Mucosa of descending colon (tissue), 3 donors: ENCODE results near the gene TBC1D20. TPM values are rescaled to one million over a fixed set of nuclear protein-coding genes. Genes with fewer than 3 reads are reported as not detected.

Source experiments
- ATAC-seq: fragments of 200-7000 bp; cut with Tn5 transposase; one replicate; pipeline ENCODE4 v1.9.1; 2020; ENCODE audit warnings: mild to moderate bottlenecking, moderate library complexity
- DNase-seq, 3 donors: peaks; one replicate each; pipeline ENCODE4 v3.0.0-alpha.2; 2020
- H3K36me3 ChIP-seq: fragments of 200-600 bp; one replicate; pipeline ENCODE4 v1.8.0; 2021; ENCODE audit warnings: low read depth, mild to moderate bottlenecking
- H3K4me1 ChIP-seq: fragments of 200-600 bp; one replicate; pipeline ENCODE4 v1.8.0; 2021; ENCODE audit warnings: low read depth, mild to moderate bottlenecking
- H3K4me3 ChIP-seq: fragments of 200-600 bp; one replicate; pipeline ENCODE4 v1.8.0; 2021; ENCODE audit warnings: mild to moderate bottlenecking
- H3K9me3 ChIP-seq: fragments of 200-600 bp; one replicate; pipeline ENCODE4 v1.8.0; 2021; ENCODE audit warnings: mild to moderate bottlenecking
- intact Hi-C, 2 donors: fragments of 100-400 bp; cut with DNase I in 1 of 2; cut with micrococcal nuclease in 1 of 2; formaldehyde crosslinking; loops; one replicate each; pipeline versions ENCODE4 v1.11.0 to v1.11.1; 2022; cut with DNase I, micrococcal nuclease
- total RNA-seq, 3 donors: library from RNA; stranded (reverse); fragmentation: NEBNext Ultra II Directional in 2 of 3; extraction: Animal tissue kit (Norgen Biotek cat#: 25700) in 2 of 3; gene quantifications; one replicate each; pipeline versions ENCODE4 v1.2.1 to v1.2.4, GENCODE V29; 2021 to 2023
- TF ChIP-seq, protein P1 (sequence below): fragments of 200-600 bp; IDR thresholded peaks from one replicate; pipeline ENCODE4 v1.8.0; 2022; ENCODE audit warnings: antibody characterized with exemption, mild to moderate bottlenecking
- donor health status: DM: no; HTN: no; CAD: no; lungs with moderate emphysema.
- donor health status: DM: no; HTN: no; CAD: no.
- donor health status: DM: no; HTN: yes; CAD: no.

TBC1D20 gene
- total RNA-seq, 3 donors from 2014 or later: 30.4 to 49.6 (median 36.0) TPM

DNA sequence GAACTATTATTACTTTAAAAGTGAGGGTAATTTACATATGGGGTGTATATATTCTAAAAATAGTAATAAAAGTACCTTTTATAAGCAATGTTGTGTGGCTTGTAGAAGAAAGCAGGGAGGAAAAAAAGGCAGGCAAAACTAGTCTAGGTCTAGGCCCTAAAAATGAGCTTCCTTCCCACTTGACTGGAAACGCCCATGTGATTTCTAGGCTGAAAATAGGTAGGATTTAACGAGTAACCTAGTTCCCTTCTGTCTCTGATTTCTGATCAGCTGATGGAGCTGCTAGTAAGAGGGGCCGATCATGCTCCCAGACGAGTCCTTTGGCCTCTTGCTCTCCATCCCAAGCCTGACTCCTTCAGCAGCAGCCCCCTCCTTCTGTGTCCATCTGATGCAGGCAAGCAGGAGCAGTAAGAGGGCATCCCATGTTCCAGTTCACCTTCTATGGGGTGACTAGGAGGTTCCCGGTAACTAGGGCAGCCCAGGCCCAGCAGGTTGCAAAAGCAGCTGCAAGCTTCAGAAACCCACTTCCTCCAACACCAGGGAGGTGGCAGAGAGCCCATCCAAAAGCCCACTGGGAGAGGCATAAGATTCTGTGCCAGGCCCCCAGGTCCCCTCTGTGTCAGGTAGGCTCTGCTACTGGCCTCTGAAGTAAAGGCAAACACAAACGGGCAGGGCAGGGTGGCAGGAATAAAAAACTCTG, 24.4 kb downstream of the TBC1D20 start:
- H3K9me3 ChIP-seq: no peaks in the 10 kb centered on the region
- no peak overlapping the region for H3K4me3 ChIP-seq
- DNase-seq (no peak), ATAC-seq (no peak)
- peaks cover 10% of the 10 kb centered on the region for H3K36me3 ChIP-seq
- peaks cover 2% of the 10 kb centered on the region for H3K4me1 ChIP-seq
- intact Hi-C loops: no loop called here
- TF ChIP-seq, protein P1, sequence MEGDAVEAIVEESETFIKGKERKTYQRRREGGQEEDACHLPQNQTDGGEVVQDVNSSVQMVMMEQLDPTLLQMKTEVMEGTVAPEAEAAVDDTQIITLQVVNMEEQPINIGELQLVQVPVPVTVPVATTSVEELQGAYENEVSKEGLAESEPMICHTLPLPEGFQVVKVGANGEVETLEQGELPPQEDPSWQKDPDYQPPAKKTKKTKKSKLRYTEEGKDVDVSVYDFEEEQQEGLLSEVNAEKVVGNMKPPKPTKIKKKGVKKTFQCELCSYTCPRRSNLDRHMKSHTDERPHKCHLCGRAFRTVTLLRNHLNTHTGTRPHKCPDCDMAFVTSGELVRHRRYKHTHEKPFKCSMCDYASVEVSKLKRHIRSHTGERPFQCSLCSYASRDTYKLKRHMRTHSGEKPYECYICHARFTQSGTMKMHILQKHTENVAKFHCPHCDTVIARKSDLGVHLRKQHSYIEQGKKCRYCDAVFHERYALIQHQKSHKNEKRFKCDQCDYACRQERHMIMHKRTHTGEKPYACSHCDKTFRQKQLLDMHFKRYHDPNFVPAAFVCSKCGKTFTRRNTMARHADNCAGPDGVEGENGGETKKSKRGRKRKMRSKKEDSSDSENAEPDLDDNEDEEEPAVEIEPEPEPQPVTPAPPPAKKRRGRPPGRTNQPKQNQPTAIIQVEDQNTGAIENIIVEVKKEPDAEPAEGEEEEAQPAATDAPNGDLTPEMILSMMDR: no peak

DNA sequence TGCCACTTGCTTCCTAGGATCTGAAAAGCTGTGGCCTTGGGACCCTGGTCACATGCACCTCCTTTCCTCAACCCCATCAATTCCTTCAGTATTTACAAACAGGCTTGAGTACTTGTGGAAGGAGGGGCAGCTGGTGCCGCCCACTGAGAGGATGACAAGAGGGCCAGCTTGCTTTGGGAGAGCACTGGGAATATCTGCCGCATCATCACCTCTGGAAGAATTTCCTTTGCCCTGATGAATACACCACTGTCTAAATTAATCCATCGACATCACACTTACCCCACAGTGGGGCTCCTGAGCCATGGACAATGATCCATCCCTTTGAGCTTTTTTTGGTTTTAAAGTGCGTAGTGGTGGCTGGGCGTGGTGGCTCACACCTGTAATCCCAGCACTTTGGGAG, 25.9 kb downstream of the TBC1D20 start:
- H3K36me3 ChIP-seq: peaks cover 10% of the 10 kb centered on the region
- no peak overlapping the region for H3K4me3 ChIP-seq
- H3K9me3 ChIP-seq: no peaks in the 10 kb centered on the region
- H3K4me1 ChIP-seq: peaks cover 2% of the 10 kb centered on the region
- ATAC-seq (no peak), DNase-seq (no peak)
- TF ChIP-seq, protein P1: no peak
- intact Hi-C loops: no loop called here

- TF ChIP-seq, protein P1: no peak
- no peak for ATAC-seq
- Histone ChIP-seq H3K36me3 (peaks cover 2% of the 10 kb centered on the region), H3K4me1 (peaks cover 2% of the 10 kb centered on the region), H3K9me3 (no peaks in the 10 kb centered on the region), H3K4me3 (no peak overlapping the region)
- DNase-seq: no peak
- intact Hi-C loops: no loop called here
These were observed 26.8 kb downstream of the TBC1D20 start for GRCh38 chr20:435558-435957.

GRCh38 chr20:434661-435419, 27.5 kb downstream of the TBC1D20 start:
- Histone ChIP-seq H3K4me3 (no peak overlapping the region), H3K9me3 (no peaks in the 10 kb centered on the region), H3K36me3 (no peaks in the 10 kb centered on the region), H3K4me1 (peaks cover 2% of the 10 kb centered on the region)
- intact Hi-C loops: no loop called here
- ATAC-seq (no peak), DNase-seq (no peak)
- TF ChIP-seq, protein P1: no peak

GRCh38 chr20:434221-434620, 28.1 kb downstream of the TBC1D20 start:
- intact Hi-C loops: no loop called here
- no peak for DNase-seq
- Histone ChIP-seq H3K4me3 (no peak overlapping the region), H3K4me1 (peaks cover 2% of the 10 kb centered on the region), H3K36me3 (no peaks in the 10 kb centered on the region), H3K9me3 (no peaks in the 10 kb centered on the region)
- TF ChIP-seq, protein P1: no peak
- ATAC-seq: no peak
